ENCODE data around the gene FGFR3.

The FGFR3 gene

DNA sequence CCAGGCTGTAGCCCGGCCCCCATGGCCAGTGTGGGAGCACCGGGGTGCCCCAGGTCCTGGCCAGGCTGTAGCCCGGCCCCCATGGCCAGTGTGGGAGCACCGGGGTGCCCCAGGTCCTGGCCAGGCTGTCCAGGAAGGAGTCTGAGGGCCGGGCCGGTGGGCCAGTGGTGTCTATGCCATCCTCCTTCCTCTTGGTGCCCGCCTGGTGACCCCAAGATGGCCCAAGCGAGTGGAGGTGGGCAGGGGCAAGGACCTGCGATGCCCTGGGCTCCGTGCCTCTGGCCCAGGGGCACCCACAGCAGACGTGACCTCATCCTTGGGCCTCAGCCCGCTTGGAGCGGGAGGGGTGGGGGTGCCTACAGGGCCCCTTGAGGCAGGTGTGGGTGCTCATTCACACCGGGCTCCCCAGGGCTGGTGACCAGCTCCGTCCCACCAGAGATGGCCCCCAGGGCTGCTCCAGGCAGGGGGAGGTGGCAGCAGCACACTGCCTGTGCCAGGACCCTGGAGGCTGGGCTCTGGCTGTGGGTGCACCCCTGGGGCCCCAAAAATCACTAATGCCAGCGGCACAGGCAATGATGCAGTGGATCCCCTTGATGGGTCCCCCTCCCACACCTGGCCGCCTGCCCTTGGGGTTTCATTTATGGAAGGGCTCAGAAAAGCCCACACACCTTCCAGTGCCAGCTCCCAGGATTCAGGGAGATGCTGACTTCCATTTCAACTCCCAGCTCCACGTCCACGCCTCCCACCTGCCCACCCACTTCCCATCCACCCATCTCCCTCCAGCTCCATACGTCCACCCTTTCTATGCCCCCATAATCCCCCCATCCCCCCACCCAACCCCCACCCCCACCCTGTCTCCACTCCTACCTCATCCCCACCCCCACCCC lies 36.0 kb upstream of the FGFR3 start:
- no peak for DNase-seq

- no peak for DNase-seq
Measured at GRCh38 chr4:1757836-1758235, 35.3 kb upstream of the FGFR3 start.

DNA sequence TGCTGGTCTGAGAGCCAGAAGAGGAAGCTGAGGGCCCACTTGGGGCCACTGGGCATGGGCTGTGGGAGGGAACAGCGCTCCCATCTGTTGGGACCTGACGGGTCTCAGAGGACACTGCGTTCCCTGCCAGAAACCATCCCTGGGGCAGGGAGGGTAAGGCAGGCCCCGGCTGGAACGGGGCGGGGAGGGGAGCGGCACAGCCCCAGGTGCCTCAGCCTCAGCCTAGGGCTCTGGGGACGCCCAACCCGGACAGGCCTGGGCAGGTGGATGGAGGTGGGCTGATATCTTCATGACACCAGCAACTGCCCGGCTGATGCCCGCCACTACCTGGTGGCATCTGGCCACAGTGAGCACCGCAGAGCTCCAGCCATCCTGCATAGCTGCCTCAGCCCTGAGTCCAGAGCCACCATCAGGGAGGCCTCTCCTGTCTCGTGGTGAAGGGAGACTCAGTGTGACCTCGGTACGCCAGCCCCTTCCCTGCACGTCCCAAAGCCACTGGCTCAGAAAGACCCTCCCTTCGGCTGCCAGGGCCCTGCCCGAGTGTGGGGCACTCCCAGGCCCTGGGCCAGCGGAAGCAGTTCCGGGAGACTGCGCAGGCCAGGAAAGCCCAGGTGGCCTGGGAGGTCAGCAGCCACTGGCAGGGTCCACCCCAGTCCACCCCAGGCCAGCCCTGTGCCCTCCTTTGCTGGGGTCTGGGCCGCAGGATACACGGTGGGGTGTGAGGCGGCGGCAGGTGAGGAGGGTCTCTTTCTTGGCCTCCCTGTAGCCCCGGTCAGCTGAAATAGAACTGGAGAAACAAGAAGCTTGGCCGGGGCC lies 34.6 kb upstream of the FGFR3 start:
- no peak for DNase-seq

DNA sequence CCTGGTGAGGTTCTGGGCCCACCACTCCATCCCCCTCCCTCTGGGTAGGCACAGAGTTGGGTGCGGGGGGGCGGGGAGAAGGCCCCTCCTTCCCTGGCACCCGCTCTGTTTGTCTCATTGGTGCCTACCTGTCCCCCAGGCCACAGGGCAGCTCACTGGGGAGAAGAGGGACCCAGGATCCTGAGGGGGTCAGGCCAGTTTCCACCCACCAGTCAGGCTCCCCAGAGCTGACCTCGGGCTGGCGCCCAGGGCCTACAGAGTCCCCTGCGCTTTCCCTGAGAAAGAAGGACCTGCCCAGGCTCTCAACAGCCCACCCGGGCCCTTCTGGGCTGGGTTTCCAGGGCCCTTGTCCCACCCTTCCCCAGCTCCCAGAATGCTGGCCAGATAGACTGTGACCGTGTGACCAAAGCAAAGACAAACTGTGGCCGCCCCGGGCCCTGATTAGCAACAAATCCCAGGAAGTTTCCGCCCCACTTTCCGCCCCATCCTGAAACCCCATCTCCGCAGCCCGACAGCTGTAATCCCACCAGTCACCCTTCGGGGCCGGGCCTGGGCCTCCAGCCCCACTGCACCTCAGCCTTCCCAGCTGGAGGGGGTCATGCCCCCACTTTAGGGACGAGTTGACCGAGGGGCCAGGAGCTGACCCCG lies 33.8 kb upstream of the FGFR3 start:
- DNase-seq: no peak

DNA sequence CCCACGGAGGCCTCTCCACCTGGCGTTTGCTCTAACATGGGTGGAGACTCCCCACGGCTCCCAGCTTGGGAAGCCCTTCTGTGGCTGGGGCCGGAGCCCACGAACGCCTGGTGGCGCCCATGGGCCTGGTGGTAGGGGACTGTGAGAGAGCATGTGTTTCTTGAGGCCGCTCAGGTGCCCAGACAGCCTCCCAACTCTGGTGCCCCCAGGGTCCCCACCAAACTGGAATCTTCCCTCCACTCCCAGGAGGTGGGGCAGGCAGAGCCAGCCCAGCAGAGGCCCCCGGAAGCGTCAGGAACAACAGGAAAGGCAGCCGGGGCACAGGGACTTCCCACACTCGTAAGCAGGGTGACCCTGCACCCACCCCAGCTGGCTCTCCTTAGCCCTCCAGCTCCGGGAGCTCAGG lies 33.3 kb upstream of the FGFR3 start:
- DNase-seq: no peak

DNA sequence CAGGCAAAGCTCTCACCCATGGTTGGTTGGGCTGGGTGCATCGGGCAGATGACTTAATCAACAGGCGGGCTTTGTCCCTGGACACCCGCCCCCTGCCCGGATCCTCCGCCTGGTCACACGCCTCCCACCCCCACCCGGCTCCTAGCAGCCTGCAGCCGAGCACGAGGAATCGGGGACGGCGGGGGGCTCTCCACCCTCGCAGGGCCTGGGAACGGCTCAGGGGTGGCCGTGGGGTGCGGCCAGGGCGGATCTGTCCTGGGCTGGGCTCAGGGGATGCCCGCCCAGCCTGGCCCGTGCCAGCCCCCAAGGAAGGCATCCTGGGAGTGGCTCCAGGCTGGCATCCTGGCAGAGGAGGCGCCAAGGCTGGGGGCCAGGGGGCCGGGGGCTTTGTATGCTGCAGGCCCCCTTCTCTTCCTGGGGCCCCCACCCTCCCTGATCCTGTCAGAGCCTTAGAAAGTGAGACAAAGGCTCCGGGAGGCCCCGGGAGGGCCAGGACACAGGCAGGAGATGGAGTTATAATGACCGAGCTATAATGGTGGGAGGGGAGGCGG lies 32.5 kb upstream of the FGFR3 start:
- no peak for DNase-seq

DNA sequence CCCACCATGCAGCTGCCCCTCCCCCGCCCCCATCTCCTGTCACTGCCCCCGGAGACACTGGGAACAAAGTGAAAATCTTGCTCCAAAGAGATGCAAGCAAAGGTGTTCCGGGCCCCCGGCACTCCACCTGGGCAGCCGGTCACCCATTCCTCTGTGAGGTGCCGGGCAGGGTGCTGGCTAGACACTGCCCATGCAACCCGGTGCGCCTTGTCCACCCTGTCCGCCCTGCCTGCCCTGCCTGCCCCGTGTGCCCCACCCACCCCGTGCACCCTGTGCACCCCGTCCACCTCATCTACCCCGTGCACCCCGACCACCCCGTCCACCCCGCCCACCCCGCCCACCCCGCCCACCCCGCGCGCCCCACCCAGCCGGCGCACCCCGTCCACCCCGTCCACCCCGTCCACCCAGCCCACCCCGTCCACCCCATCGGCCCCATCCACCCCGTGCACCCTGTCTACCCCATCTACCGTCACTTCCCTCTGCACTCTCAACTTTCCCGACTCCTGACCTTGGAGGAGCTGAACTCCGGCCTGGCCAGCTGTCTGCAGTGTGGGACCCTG lies 31.9 kb upstream of the FGFR3 start:
- no peak for DNase-seq

DNA sequence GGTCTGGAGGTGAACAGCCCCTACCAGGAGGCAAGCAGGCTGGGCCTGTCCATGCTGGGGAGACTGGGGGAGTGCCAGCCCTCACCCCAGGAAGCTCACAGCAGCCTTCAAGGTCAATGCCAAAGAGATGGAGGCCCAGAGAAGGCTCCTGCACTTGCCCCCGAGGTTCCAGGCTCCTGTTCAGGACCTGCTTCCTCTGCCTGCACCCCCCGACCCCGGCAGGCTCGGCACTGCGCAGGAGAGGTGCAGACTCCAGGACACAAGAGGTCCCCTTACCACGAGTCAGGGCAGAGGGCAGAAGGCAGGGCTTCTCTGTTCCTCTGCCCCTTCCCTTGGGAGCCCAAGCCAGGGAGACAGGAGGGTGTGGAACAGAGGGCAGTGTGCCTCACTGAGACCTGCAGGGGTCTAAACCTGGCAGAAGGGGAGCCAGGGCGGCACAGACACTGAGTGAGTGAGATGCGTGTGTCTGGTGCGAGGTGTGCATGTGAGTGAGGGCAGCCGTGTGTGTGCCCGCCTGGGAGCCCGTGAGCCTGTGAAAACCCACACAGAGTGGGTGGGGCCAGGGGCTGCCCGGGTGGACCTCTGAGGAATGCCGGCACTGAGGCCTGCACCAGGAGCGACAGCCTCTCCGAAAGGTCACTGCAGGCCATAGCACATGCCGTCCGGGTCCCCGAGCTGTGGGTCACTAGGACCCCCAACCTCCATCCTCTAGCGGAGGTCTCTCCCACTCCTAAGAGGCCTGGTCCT lies 30.7 kb upstream of the FGFR3 start:
- DNase-seq: no peak

- DNase-seq: no peak
Measured at GRCh38 chr4:1763070-1763549, 30.0 kb upstream of the FGFR3 start.

- no peak for DNase-seq
Measured at GRCh38 chr4:1763550-1764080, 29.5 kb upstream of the FGFR3 start.

- DNase-seq: no peak
Measured at GRCh38 chr4:1764670-1765069, 28.4 kb upstream of the FGFR3 start.

DNA sequence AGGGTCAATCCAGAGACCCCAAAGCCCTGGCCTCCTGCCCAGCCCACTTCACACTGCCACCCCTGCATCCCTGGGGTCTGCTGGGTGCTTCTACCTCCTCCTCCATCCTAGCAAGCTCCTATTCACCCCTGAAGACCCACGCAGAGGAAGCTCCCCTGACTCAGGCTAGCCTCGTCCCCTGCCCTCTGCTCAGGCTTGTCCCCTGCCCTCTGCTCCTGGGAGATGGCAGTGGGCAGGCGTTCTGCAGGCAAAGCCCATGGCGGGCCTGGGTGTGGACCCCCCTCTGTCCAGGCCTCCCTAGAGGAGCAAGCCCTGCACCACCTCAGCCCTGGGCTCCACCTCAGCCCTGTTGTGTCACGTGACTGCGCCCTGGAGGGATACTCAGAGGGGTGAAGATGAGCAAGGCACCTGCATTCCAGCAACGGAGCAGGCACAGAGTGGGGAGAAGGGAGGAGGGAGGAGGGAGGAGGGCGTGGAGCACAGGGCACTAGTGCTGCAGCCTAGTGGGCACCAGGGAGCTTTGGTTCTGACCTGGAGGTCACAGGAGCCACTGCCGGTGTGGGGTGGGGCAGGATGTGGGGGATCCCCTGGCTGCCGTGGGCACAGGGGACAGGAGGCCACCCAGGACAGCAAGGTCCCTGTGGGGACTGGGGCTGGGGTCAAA lies 27.6 kb upstream of the FGFR3 start:
- DNase-seq: no peak

DNA sequence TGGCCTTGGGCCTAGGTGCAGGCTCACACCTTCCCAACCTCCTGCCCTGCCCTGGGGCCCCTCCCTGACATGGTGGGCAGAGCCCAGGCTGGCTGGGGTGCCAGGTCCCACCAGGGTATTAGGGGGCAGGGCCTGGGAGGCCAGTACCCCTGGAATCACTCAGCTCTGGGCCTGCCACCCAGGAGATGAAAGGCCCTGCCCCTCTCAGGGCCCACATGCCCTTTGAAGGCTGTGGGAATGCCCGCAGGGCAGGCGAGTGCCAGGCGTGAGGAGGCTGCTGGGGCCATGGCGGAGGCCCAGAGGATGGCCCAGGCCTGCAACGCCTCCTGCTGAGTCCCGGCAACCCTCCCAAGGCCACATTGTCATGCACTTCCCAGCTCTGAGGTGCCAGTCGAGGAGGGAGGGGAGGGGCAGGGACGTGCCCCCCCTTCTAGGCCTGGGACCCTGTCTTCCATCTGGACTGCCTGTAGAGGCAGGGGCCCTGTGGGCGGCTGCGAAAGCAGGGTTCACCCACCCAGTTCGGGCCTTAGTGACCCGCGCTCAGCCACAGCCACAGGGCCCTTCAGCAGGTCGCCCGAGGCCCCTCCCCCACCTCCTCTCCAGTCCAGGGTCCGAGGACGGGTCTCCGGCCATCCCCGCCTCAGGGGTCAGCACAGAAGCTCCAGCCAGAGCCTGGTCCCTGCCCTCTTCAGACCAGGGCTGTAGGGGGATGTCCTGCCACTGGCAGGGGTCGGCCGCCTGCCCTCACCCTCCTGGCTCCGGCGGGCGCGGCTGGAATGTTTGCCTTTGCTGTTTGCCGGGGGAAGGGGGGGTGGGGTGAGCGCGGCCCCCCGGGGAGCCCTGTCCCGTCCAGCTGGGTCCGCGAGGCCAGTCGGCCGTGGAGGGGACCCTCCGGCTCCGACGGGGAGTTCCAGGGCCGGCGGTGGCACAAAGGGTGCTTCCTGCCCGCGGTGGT lies 26.7 kb upstream of the FGFR3 start:
- no peak for DNase-seq

- DNase-seq: no peak
Measured at GRCh38 chr4:1767061-1767769, 25.9 kb upstream of the FGFR3 start.

DNA sequence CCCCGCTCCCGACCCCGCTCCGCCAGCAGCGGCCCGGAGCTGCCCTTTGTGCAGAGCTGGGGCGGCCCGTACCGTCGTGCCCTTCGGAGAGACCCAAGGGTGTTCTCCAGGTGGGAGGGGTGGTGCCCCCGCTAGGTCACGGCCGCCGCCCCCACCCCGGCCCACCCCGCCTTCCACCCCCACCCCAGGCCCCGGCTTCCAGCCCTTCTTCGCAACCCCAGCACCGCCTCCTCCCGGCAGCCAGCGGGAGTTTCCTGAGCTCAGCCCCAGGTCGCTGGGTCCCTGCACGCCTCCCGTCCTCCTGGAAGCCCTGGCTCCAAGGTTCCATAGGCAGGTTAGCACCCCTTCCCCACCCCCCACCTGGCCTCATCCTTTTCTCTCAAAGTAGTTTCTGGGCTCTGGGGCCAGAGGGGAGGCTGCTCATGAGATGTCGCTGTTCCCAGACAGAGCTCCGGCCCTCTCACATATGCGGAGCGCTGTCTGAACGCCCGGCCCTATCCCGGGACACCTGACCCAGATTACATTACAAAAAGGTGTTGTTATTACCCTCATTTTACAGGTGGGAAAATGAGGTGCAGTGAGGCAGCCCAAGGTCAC lies 25.2 kb upstream of the FGFR3 start:
- DNase-seq: no peak

GRCh38 chr4:1768367-1769034 lies 24.6 kb upstream of the FGFR3 start:
- no peak for DNase-seq

DNA sequence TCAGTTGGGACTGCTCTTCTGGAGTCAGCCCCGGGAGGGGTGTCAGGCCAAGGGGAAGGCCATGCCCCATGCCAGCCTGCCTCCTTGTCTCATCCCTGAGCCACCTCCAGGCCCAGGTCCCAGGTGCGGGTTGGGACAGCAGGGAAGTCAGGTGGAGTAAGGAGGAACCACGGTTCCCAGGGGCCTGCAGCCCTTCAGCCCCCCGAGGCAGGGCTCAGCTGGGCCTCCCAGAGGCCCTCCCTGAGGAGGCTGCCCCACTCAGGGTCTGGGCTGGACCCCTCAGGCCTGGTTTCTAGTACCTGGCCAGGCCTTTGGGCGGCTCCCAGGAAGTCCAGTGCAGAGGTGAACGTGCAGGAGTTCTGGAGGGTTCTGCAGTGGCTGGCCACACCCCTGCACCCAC lies 23.4 kb upstream of the FGFR3 start:
- no peak for DNase-seq

DNA sequence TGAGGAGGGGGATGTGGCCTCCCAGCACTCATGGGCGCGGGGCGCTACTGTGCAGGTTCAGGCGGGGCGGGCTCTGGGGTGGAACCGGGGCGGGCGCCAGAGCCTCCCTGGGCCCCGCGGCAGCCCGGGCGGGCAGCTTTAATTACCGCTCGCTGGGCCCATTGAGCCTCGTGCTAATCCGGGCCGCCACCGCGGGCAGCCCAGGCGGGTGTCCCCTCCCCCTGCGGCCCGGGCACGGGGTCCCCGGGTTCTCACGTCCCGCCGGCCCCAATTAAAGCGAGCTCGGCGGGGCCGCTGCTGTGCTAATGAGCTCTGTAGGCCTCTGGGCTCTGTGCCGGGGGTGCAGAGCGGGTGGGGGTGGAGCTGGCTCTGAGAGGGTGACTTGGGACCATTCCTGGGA lies 22.8 kb upstream of the FGFR3 start:
- no peak for DNase-seq

Data from DMS79 (cell line).